BJ (cell line): ENCODE results near the gene SNAP91. TPM values are rescaled to one million over a fixed set of nuclear protein-coding genes. Genes with fewer than 3 reads are reported as not detected.
A peak's percentile ranks its signal among the peaks of the same experiment; 100 is the strongest.
"Not testable (repeated sequence)": the region's sequence is repeated elsewhere in the genome, so short reads cannot be mapped to it uniquely, and the experiment has no call there.

Experiments used
- CTCF ChIA-PET: fragments of 350-600 bp; formaldehyde crosslinking; extraction: SDS; loops from one replicate; lab custom pipeline; 2021; ENCODE audit warnings: antibody characterized with exemption, inconsistent platforms; lab: Yijun Ruan, JAX
- POLR2A ChIA-PET: fragments of 300-600 bp; sonication (Branson Sonifier 250); formaldehyde crosslinking; extraction: SDS; loops from one replicate; lab custom pipeline; 2021; ENCODE audit warnings: antibody characterized with exemption; lab: Charles Lee
- DNase-seq: peaks from one replicate; pipeline ENCODE4 v3.0.0-alpha.2; 2011; ENCODE audit warnings: low read depth
- H3K27me3 ChIP-seq: 2 replicates; pipeline ENCODE4 v1.6.0; 2011; ENCODE audit warnings: low read length; ENCODE audit not compliant: control insufficient read depth, insufficient read depth
- H3K36me3 ChIP-seq: 2 replicates; pipeline ENCODE4 v1.5.1; 2011; ENCODE audit warnings: low read length; ENCODE audit not compliant: control insufficient read depth, insufficient read depth
- H3K4me3 ChIP-seq: 2 replicates; pipeline ENCODE4 v1.5.1; 2011; ENCODE audit warnings: low read depth, mild to moderate bottlenecking, control low read depth, low read length
- polyA minus RNA-seq: library from RNA; depleted of rRNA, polyadenylated mRNA; stranded (reverse); fragments of >200 nt; gene quantifications from 2 replicates; pipeline ENCODE4 v1.2.3, GENCODE V29; 2011; rRNA and poly(A)+ RNA removed
- polyA plus RNA-seq: library from polyadenylated mRNA; depleted of rRNA; stranded (reverse); fragments of >200 nt; gene quantifications from 2 replicates; pipeline ENCODE4 v1.2.3, GENCODE V29; 2011; rRNA removed
- TF ChIP-seq, protein P1 (sequence below): IDR thresholded peaks from 2 replicates; pipeline ENCODE4 v1.5.1; 2011; ENCODE audit warnings: low read depth, mild to moderate bottlenecking, control low read depth, inconsistent platforms, low read length, moderate library complexity; ENCODE audit not compliant: insufficient read depth

The SNAP91 gene
- not detected in 2 replicates for polyA plus RNA-seq
- not detected in 2 replicates for polyA minus RNA-seq

DNA sequence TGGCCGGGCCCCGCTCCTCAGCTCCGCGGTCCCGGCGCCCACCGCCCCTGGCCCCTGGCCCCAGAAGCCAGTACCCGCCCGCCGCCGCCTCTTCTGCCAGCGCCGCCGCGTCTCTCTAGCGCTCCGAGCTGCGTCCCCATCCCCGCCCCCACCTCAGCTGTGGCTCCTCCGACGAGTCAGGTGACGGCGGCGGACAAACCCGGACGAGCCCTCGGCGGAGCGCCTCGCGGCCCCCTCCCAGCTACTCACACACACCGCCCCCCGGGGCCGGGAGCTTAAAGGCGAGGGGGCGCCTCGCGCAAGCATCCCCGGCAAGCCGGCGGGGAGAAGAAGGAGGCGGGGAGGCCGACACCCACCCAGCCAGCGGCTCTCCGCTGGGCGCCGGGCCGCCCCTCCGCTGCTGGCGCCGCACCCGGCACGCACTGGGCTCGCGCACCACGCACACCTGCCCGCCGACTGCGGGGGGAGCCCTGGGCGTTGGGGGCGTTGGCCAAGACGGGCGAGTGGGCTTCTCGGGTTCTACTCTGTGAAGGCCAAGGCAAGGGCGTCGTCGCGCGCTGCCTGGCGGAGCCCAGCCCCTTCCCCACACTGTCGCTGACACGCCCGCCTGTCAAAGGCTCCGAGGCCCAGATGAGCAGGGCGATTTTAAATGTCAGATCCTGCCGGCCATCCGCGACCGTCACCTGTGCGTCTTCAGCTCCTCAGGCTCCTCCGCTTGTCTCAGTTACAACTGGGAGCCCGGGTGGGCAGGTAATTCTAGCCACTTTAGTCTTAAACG, at the start of gene SNAP91:
SNAP91 (minus strand) TSS at position 132 of the 778 bp plus-strand sequence. CDS start 1,174 bp downstream, outside the sequence.
- peaks cover 18% of the 10 kb centered on the region for H3K27me3 ChIP-seq
- POLR2A ChIA-PET = no interaction called here
- no peaks in the 10 kb centered on the region for H3K36me3 ChIP-seq

DNA sequence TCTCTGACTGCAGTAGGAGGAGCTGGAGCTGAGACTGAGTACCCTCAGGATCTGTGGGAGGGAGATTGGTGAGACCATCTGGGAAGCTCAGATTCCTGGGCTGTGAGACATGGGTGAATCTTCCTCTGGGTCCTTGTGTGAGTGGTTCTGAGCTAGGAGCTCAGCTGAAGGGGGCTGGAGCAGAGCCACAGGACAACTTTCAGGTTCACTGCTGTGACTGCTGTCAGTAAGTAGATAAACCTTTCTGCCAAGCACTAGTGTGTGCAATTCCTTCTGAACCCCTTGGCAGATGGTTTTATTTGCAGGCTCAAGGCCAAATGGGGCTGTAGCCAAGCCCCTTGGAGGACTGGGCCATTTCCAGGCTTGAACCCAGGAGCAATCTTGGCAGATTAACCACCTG, 49.6 kb upstream of the SNAP91 start:
- no peak overlapping the region for H3K4me3 ChIP-seq
- no peaks in the 10 kb centered on the region for H3K36me3 ChIP-seq
- ChIA-PET POLR2A (no interaction called here), CTCF (no interaction called here)
- no peak for DNase-seq
- no peaks in the 10 kb centered on the region for H3K27me3 ChIP-seq
- TF ChIP-seq, protein P1, sequence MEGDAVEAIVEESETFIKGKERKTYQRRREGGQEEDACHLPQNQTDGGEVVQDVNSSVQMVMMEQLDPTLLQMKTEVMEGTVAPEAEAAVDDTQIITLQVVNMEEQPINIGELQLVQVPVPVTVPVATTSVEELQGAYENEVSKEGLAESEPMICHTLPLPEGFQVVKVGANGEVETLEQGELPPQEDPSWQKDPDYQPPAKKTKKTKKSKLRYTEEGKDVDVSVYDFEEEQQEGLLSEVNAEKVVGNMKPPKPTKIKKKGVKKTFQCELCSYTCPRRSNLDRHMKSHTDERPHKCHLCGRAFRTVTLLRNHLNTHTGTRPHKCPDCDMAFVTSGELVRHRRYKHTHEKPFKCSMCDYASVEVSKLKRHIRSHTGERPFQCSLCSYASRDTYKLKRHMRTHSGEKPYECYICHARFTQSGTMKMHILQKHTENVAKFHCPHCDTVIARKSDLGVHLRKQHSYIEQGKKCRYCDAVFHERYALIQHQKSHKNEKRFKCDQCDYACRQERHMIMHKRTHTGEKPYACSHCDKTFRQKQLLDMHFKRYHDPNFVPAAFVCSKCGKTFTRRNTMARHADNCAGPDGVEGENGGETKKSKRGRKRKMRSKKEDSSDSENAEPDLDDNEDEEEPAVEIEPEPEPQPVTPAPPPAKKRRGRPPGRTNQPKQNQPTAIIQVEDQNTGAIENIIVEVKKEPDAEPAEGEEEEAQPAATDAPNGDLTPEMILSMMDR = no peak

More for the DNA sequence above, at the start of gene SNAP91:
- H3K4me3 ChIP-seq = peak within 1 kb of the TSS; percentile 36
- TF ChIP-seq, protein P1 = no peak
- CTCF ChIA-PET = no interaction called here
- no peak for DNase-seq

DNA sequence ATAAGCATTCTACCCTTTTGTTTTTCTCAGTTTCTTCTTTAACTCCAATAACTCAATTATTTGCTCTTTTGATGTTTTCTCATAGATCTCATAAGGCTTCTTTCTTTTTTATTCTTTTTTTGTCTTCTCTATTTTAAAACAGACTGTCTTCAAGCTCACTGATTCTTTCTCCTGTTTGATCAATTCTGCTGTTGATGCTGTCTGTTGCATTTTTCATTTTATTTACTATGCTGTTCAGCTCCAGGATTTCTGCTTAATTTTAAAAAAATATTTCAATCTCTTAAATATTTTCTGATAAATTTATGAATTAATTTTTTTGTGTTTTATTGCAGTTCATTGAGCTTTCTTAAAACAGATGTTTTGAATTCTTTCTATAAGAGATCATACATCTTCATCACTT, 48.1 kb upstream of the SNAP91 start:
- Histone ChIP-seq H3K27me3 (no peaks in the 10 kb centered on the region), H3K36me3 (no peaks in the 10 kb centered on the region), H3K4me3 (no peak overlapping the region)
- ChIA-PET CTCF (no interaction called here), POLR2A (no interaction called here)
- TF ChIP-seq, protein P1 = no peak
- no peak for DNase-seq

DNA sequence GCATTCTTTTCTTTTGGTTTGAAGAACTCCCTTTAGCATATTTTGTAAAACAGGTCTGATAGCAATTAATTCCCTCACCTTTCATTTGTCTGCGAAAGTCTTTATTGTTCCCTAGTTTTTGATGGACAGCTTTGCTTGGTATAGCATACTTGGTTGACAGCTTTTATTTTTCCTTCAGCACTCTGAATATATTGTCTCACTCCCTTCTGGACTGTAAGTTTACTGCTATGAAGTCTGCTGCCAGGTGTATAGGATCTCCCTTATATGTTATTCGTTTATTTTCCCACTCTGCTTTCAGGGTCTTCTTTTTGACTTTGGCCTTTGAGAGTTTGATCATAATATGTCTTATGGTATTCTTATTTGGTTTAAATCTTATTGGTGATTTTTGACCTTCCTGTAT, 47.7 kb upstream of the SNAP91 start:
- Histone ChIP-seq H3K27me3 (no peaks in the 10 kb centered on the region), H3K36me3 (no peaks in the 10 kb centered on the region), H3K4me3 (no peak overlapping the region)
- ChIA-PET CTCF (no interaction called here), POLR2A (no interaction called here)
- no peak for DNase-seq
- TF ChIP-seq, protein P1 = no peak

- H3K36me3 ChIP-seq, H3K27me3 ChIP-seq, DNase-seq, H3K4me3 ChIP-seq, CTCF ChIA-PET, POLR2A ChIA-PET: not testable (repeated sequence)
Observed at GRCh38 chr6:83752375-83752774, 43.5 kb upstream of the SNAP91 start.

DNA sequence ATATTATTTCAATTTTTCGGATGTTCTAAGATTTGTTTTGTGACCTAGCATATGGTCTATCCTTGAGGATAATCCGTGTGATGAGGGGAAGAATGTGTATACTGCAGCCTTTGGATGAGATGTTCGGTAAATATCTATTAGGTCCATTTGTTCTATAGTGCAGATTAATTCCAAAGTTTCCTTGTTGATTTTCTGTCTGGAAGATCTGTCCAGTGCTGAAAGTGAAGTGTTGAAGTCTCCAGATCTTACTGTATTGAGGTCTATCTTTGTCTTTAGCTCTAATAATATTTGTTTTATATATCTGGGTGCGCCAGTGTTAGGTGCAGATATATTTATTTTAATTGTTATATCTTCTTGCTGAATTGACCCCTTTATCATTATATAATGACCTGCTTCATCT, 32.2 kb upstream of the SNAP91 start:
- CTCF ChIA-PET = no interaction called here
- TF ChIP-seq, protein P1 = no peak
- Histone ChIP-seq H3K36me3 (no peaks in the 10 kb centered on the region), H3K4me3 (no peak overlapping the region), H3K27me3 (no peaks in the 10 kb centered on the region)
- POLR2A ChIA-PET = no interaction called here
- no peak for DNase-seq
